HepG2 (cell line): Measurements from ENCODE around the gene NEU1. TPM values are rescaled to one million over a fixed set of nuclear protein-coding genes. Genes with fewer than 3 reads are reported as not detected.
A peak's percentile ranks its signal among the peaks of the same experiment; 100 is the strongest.

ENCODE experiments used
- ATAD3A ChIP-seq: sonication (generic); formaldehyde crosslinking; IDR thresholded peaks from 2 replicates; pipeline ENCODE4 v1.4.0; 2020; ENCODE audit warnings: missing genetic modification reagents
- ELF1 ChIP-seq: sonication (generic); formaldehyde crosslinking; IDR thresholded peaks from 2 replicates; pipeline ENCODE4 v1.4.0; 2020; ENCODE audit warnings: missing genetic modification reagents
- GZF1 ChIP-seq: sonication (generic); formaldehyde crosslinking; IDR thresholded peaks from 2 replicates; pipeline ENCODE4 v1.5.1; 2020; ENCODE audit warnings: mild to moderate bottlenecking, missing genetic modification reagents
- HOXA5 ChIP-seq: sonication (generic); formaldehyde crosslinking; IDR thresholded peaks from 2 replicates; pipeline ENCODE4 v1.4.0; 2020; ENCODE audit warnings: missing genetic modification reagents
- KLF11 ChIP-seq: IDR thresholded peaks from 2 replicates; pipeline ENCODE4 v1.6.1; 2016; ENCODE audit warnings: missing compliant biosample characterization
- NFKB2 ChIP-seq: sonication (generic); formaldehyde crosslinking; IDR thresholded peaks from 2 replicates; pipeline ENCODE4 v1.4.0; 2020; ENCODE audit warnings: missing genetic modification reagents, borderline replicate concordance
- NR2F1 ChIP-seq, 2 experiments: fragments of 450-650 bp in 1 of 2; formaldehyde crosslinking in 1 of 2; IDR thresholded peaks; 2 replicates each; pipeline versions ENCODE4 v1.5.0 to v1.6.1; 2016 to 2020; ENCODE audit warnings: mild to moderate bottlenecking in 1 of 2, missing compliant biosample characterization in 1 of 2, missing genetic modification reagents in 1 of 2, moderate library complexity in 1 of 2
- RAD21 ChIP-seq: fragments of 450-650 bp; formaldehyde crosslinking; IDR thresholded peaks from 2 replicates; pipeline ENCODE4 v1.5.0; 2020; ENCODE audit warnings: mild to moderate bottlenecking
- SKIL ChIP-seq: sonication (generic); formaldehyde crosslinking; IDR thresholded peaks from 2 replicates; pipeline ENCODE4 v1.8.0; 2022; ENCODE audit warnings: missing genetic modification reagents, mild to moderate bottlenecking, moderate library complexity, borderline replicate concordance
- TAF1 ChIP-seq: sonication (generic); formaldehyde crosslinking; IDR thresholded peaks from 2 replicates; pipeline ENCODE4 v1.4.0; 2020; ENCODE audit warnings: missing genetic modification reagents
- TBX2 ChIP-seq: sonication (generic); formaldehyde crosslinking; IDR thresholded peaks from 2 replicates; pipeline ENCODE4 v1.5.0; 2020; ENCODE audit warnings: missing genetic modification reagents, mild to moderate bottlenecking, borderline replicate concordance
- ZBTB21 ChIP-seq: sonication (generic); formaldehyde crosslinking; IDR thresholded peaks from 2 replicates; pipeline ENCODE4 v1.4.0; 2020; ENCODE audit warnings: missing genetic modification reagents
- ZNF124 ChIP-seq: sonication (generic); formaldehyde crosslinking; IDR thresholded peaks from 2 replicates; pipeline ENCODE4 v1.4.0; 2020; ENCODE audit warnings: missing genetic modification reagents
- ZNF512 ChIP-seq: sonication (generic); formaldehyde crosslinking; IDR thresholded peaks from 2 replicates; pipeline ENCODE4 v1.4.0; 2020; ENCODE audit warnings: mild to moderate bottlenecking, missing genetic modification reagents
- ZNF615 ChIP-seq: sonication (generic); formaldehyde crosslinking; IDR thresholded peaks from 2 replicates; pipeline ENCODE4 v1.5.0; 2020; ENCODE audit warnings: mild to moderate bottlenecking, missing genetic modification reagents, borderline replicate concordance
- ZNF737 ChIP-seq: sonication (generic); formaldehyde crosslinking; IDR thresholded peaks from 2 replicates; pipeline ENCODE4 v1.5.0; 2020; ENCODE audit warnings: missing genetic modification reagents, mild to moderate bottlenecking, borderline replicate concordance
- ZSCAN20 ChIP-seq: sonication (generic); formaldehyde crosslinking; IDR thresholded peaks from 2 replicates; pipeline ENCODE4 v1.4.0; 2020; ENCODE audit warnings: missing genetic modification reagents, mild to moderate bottlenecking, borderline replicate concordance
- ZSCAN30 ChIP-seq: sonication (generic); formaldehyde crosslinking; IDR thresholded peaks from 2 replicates; pipeline ENCODE4 v1.5.0; 2020; ENCODE audit warnings: mild to moderate bottlenecking, missing genetic modification reagents
- polyA plus RNA-seq, 8 experiments: library from polyadenylated mRNA; depleted of rRNA in 3 of 8; stranded (reverse) in 7 of 8; unstranded in 1 of 8; fragments of >200 nt; fragmentation: Illumina TruSeq in 4 of 8; extraction: Trizol in 4 of 8; gene quantifications; 2 replicates each; pipeline versions ENCODE4 v1.2.1 to v1.2.3, GENCODE V29; 2011 to 2016; ENCODE audit warnings: low read depth in 4 of 8, missing spikeins in 1 of 8, mixed read lengths in 1 of 8; ENCODE audit not compliant: insufficient read depth in 1 of 8
- total RNA-seq, 5 experiments: library from RNA; depleted of rRNA; stranded (reverse); fragments of >200 nt; fragmentation: Illumina TruSeq; extraction: Trizol; gene quantifications; 2 replicates each; pipeline ENCODE4 v1.2.3, GENCODE V29; 2016; ENCODE audit warnings: low read depth in 1 of 5
- TF ChIP-seq, protein P1 (sequence below): sonication (generic); formaldehyde crosslinking; IDR thresholded peaks from 2 replicates; pipeline ENCODE4 v1.5.1; 2020; ENCODE audit warnings: missing genetic modification reagents, mild to moderate bottlenecking, borderline replicate concordance
- TF ChIP-seq, protein P2 (sequence below): sonication (generic); formaldehyde crosslinking; IDR thresholded peaks from 2 replicates; pipeline ENCODE4 v1.5.0; 2020; ENCODE audit warnings: missing genetic modification reagents
- TF ChIP-seq, protein P3 (sequence below): sonication (generic); formaldehyde crosslinking; IDR thresholded peaks from 2 replicates; pipeline ENCODE4 v1.4.0; 2020; ENCODE audit warnings: mild to moderate bottlenecking, missing genetic modification reagents

Gene NEU1
- total and polyA plus RNA-seq, 2 of the 13 experiments (the other 11 are each of a cell fraction or from before 2014, with no cell fraction given) = 215 to 297 TPM

DNA sequence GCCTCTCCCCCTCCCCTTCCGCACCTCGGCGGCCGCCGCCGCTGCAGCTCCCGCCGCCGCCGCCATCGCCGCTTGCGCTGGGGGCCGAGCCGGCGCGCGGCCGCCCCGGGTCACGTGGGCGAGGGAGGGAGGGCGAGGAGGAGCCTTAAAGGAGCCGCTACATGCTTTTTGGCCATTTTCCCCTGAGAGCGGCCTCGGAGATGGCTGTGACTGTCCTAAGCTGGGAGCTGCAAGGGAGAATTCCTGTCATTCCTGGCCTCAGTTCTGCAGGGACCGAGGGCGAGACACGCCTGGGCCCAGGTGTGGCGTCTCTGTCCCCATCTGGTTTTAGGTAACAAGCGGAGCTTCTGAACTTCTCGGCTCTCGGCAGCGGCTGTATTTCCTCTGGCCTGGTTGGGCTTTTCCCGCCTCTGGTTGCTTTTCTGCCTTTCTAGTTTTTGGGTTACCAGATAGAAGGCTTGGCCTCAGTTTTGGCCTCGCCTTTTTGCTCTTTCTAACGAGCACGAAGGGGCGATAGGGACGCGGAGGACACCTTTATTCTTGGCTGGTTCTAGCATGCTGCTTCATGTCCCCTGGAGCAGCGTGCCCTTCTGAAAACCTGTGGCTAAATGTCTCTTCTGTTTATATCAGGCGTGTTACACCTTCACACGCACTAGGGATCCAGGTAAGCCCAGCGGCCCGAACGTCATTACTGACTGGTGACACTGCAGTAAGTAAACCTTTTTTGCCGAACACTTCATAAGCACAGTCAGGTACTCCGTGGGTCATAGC lies 35.2 kb upstream of the NEU1 start, which contains the start of gene EHMT2 (continued):
- 0 out of 2 replicates have a peak, but pooled peaks have one; percentile 16 for TF ChIP-seq ZSCAN20
- TF ChIP-seq, protein P1, sequence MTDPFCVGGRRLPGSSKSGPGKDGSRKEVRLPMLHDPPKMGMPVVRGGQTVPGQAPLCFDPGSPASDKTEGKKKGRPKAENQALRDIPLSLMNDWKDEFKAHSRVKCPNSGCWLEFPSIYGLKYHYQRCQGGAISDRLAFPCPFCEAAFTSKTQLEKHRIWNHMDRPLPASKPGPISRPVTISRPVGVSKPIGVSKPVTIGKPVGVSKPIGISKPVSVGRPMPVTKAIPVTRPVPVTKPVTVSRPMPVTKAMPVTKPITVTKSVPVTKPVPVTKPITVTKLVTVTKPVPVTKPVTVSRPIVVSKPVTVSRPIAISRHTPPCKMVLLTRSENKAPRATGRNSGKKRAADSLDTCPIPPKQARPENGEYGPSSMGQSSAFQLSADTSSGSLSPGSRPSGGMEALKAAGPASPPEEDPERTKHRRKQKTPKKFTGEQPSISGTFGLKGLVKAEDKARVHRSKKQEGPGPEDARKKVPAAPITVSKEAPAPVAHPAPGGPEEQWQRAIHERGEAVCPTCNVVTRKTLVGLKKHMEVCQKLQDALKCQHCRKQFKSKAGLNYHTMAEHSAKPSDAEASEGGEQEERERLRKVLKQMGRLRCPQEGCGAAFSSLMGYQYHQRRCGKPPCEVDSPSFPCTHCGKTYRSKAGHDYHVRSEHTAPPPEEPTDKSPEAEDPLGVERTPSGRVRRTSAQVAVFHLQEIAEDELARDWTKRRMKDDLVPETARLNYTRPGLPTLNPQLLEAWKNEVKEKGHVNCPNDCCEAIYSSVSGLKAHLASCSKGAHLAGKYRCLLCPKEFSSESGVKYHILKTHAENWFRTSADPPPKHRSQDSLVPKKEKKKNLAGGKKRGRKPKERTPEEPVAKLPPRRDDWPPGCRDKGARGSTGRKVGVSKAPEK (CRISPR knock-in tag) = no peak
- TF ChIP-seq, protein P2, sequence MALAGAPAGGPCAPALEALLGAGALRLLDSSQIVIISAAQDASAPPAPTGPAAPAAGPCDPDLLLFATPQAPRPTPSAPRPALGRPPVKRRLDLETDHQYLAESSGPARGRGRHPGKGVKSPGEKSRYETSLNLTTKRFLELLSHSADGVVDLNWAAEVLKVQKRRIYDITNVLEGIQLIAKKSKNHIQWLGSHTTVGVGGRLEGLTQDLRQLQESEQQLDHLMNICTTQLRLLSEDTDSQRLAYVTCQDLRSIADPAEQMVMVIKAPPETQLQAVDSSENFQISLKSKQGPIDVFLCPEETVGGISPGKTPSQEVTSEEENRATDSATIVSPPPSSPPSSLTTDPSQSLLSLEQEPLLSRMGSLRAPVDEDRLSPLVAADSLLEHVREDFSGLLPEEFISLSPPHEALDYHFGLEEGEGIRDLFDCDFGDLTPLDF (CRISPR knock-in tag) = 0 out of 2 replicates have a peak, but pooled peaks have one; percentile 43
- TF ChIP-seq ZNF737 (CRISPR knock-in tag) = peak; percentile 22; the same call in 1 of the 2 replicates
- TF ChIP-seq ZNF124 (CRISPR knock-in tag) = no peak
- TF ChIP-seq NFKB2 (CRISPR knock-in tag) = no peak
- TF ChIP-seq, protein P3, sequence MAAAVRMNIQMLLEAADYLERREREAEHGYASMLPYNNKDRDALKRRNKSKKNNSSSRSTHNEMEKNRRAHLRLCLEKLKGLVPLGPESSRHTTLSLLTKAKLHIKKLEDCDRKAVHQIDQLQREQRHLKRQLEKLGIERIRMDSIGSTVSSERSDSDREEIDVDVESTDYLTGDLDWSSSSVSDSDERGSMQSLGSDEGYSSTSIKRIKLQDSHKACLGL (CRISPR knock-in tag) = peak; percentile 60; the same call in 1 of the 2 replicates
- TF ChIP-seq RAD21 (CRISPR knock-in tag) = 0 out of 2 replicates have a peak, but pooled peaks have one; percentile 11
- no peak for TF ChIP-seq ZBTB21 (CRISPR knock-in tag)
- no peak for TF ChIP-seq ZNF615 (CRISPR knock-in tag)
- TF ChIP-seq KLF11 = peak; percentile 86; the same call in 1 of the 2 replicates
- TF ChIP-seq ELF1 = peak; percentile 15; the same call in 1 of the 2 replicates
- no peak for TF ChIP-seq ZSCAN30 (CRISPR knock-in tag)
- TF ChIP-seq HOXA5 (CRISPR knock-in tag) = no peak
- no peak; a peak in 1 of 4 replicates for TF ChIP-seq NR2F1 (CRISPR knock-in tag; IDR thresholded peaks at IDR 0.05)
- TF ChIP-seq TAF1 (CRISPR knock-in tag) = peak; percentile 77
- TF ChIP-seq ATAD3A = no peak
- TF ChIP-seq GZF1 = 0 out of 2 replicates have a peak, but pooled peaks have one; percentile 14
- TF ChIP-seq SKIL (CRISPR knock-in tag) = no peak
- no peak for TF ChIP-seq ZNF512 (CRISPR knock-in tag)
- TF ChIP-seq TBX2 (CRISPR knock-in tag) = peak; percentile 52; the same call in 1 of the 2 replicates
